Measurements from ENCODE around the gene SH3GL3.

The SH3GL3 gene

DNA sequence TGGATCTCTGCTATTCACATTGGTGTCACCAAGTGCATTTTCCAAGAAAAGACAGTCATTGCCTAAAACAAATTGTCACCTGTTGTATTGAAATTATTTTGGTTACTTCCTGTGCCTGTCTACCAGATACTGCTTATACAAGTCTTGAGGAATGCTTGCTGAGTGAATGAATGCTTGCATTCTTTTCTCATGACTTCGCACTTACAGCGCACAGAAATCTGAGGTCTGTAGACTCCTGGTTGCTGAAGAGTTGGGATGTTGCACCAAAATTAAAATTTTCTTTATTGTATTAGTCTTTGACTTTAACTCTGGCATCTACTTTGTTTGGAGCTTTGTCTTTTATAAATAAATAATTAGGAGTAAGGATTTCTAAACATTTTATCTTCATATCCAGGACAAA, 28.4 kb downstream of the SH3GL3 start:
- Histone ChIP-seq H3K9me3 (ENCODE audit: control insufficient read depth, insufficient read depth, low read length) (no peaks in the 10 kb centered on the region), H3K36me3 (ENCODE audit: insufficient read depth, low read length) (no peaks in the 10 kb centered on the region), H3K4me1 (ENCODE audit: insufficient read depth, low read length) (peaks cover 23% of the 10 kb centered on the region), H3K9ac (ENCODE audit: low read depth, low read length) (no peak overlapping the region)

DNA sequence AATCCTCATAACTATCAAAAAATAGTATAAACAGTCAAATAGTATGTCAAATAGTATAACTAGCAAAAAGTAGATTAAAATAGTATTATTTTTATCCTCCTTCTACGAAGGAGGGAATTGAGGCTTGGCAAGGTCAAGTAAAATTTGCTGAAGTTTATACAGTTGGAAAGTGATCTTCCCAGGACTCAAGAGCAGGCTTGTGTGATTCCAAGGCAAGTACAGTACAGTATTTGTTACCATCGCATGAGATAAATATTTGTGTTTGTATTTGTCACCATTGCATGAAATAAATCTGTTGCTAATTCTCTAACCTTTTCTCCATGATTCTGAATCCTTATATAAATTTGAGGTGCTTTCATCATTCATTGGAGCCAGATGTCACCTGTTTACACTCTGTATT, 28.9 kb downstream of the SH3GL3 start:
- no peaks in the 10 kb centered on the region for H3K9me3 ChIP-seq (ENCODE audit: control insufficient read depth, insufficient read depth, low read length)

DNA sequence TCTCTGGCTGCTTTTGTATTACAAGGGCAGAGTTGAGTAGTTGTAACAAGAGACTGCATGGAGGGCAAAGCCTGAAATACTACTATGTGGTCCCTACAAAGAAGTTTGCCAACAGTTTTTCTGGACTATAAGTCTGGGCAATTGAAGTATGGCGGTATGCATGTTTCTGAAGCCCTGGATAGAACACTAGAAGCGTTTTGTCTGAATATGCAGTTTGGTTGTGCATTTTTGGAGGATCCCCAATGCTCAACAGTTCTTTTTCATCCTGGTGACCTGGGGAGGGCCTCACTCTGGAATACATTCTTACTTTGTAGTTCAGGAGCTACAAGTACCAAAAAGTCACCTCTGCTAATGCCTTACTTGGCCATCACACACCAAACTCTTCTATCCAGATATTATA, 29.6 kb downstream of the SH3GL3 start:
- H3K9me3 ChIP-seq (ENCODE audit: control insufficient read depth, insufficient read depth, low read length) = no peaks in the 10 kb centered on the region

More for the DNA sequence above, 28.9 kb downstream of the SH3GL3 start:
- Histone ChIP-seq H3K4me1 (ENCODE audit: insufficient read depth, low read length) (peaks cover 23% of the 10 kb centered on the region), H3K9ac (ENCODE audit: low read depth, low read length) (no peak overlapping the region), H3K36me3 (ENCODE audit: insufficient read depth, low read length) (no peaks in the 10 kb centered on the region)

DNA sequence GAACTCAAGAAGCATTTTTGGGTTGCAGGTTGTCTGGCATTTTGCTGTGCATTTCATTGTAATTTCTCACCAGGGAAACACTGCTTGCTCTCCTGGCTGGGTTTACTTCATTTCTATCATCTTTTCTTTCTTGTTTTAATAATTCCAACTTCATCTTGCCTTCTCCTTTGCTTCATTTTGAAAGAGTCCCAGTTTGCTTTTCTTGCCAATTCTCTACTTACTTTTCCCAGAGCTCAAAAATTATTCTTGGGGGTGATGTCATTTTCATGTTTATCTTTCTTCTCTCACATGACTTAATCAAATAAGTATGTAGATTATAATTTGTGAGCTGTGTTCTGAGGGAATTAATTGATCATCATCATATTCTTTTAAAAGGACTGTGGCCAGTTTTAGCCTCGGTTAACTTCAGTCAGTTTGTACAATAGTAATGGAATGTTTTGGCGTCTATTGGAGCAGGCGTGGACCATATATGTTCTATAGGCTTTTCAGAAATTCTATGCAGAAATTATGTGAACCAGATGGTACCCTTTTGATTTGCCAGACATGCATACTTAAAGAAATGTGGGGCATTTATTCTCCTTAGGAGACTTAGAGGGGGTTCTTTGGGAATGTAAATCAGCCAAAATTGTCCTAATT, 30.1 kb downstream of the SH3GL3 start:
- Histone ChIP-seq H3K9ac (ENCODE audit: low read depth, low read length) (no peak overlapping the region), H3K36me3 (ENCODE audit: insufficient read depth, low read length) (no peaks in the 10 kb centered on the region), H3K9me3 (ENCODE audit: control insufficient read depth, insufficient read depth, low read length) (no peaks in the 10 kb centered on the region), H3K4me1 (ENCODE audit: insufficient read depth, low read length) (peaks cover 23% of the 10 kb centered on the region)

More for the DNA sequence above, 29.6 kb downstream of the SH3GL3 start:
- Histone ChIP-seq H3K9ac (ENCODE audit: low read depth, low read length) (no peak overlapping the region), H3K4me1 (ENCODE audit: insufficient read depth, low read length) (peaks cover 23% of the 10 kb centered on the region), H3K36me3 (ENCODE audit: insufficient read depth, low read length) (no peaks in the 10 kb centered on the region)

DNA sequence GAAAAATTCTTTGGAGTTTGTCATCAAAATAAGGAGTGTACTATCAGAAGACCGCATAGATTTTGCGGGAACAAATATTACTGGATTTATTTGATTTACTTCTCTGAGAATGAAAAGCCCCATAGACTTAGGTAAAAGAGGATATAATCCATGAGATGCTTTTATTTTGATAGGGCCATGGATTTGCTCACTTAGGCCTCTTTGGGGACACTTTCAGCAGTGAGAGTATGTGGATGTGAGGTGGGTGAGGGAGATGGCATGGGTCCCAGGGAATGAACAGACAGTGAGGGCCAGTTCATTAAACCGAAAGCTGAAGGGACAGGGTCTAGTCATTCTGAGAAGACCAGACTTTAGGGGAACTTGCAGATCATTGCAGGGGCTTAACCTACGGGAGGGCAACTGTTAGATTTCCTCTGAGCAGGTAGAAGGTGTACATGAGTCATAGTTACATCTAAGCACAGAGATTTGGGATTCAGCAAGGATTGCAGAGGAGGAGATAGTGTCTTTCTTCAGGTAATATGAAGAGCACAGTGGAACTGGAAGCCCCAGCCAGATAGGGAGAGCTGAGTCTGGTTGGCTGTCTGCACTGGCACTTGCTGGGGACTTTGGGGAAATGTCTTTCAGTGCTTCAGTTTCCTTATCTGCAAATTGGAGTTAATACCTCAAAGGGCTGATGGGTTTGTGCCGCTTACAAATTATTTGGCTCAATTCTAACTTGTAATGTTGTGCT, 30.8 kb downstream of the SH3GL3 start:
- Histone ChIP-seq H3K9ac (ENCODE audit: low read depth, low read length) (no peak overlapping the region), H3K4me1 (ENCODE audit: insufficient read depth, low read length) (peaks cover 23% of the 10 kb centered on the region), H3K36me3 (ENCODE audit: insufficient read depth, low read length) (no peaks in the 10 kb centered on the region), H3K9me3 (ENCODE audit: control insufficient read depth, insufficient read depth, low read length) (no peaks in the 10 kb centered on the region)

DNA sequence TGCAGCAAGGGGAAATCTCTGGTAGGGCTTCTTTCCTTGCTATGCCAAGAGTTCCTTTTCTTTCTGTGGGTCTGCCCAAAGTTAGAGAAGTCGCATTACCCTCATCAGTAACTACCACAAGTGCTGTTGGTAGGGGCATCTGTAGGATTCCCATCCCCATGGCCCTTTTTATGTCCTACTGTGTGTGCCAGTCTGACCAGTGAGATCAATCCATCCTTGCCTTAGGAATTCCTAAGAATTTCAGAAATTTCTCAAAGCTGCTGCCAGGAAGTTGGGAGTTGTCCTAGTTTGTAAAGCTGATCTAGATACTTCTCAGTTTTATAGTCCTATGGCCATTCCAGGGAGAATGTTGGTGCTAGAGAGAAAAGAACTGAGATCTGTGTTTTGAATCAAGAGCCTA, 36.5 kb downstream of the SH3GL3 start:
- Histone ChIP-seq H3K36me3 (ENCODE audit: insufficient read depth, low read length) (no peaks in the 10 kb centered on the region), H3K9me3 (ENCODE audit: control insufficient read depth, insufficient read depth, low read length) (0 out of 2 replicates have a peak, but pooled peaks cover 6% of the 10 kb centered on the region), H3K4me1 (ENCODE audit: insufficient read depth, low read length) (no peaks in the 10 kb centered on the region), H3K9ac (ENCODE audit: low read depth, low read length) (no peak overlapping the region)

DNA sequence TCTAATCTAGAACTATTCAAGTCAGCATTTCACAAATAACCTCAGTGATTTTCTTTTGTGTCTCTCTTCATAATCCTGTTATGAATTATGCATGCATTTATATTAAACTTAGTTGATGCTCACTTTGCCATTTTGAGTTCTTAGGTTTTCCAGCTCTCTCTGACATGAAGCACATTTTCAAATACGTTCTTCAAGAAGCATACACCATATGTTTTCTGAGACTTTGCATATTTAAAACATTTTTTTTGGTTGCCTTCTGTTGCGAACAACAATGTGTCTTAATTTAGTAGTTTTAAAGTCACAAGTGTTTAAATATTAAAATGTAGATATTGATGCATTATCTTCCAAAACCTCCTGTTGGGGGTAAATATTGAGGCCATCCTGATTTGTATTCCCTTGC, 37.5 kb downstream of the SH3GL3 start:
- Histone ChIP-seq H3K9ac (ENCODE audit: low read depth, low read length) (no peak overlapping the region), H3K4me1 (ENCODE audit: insufficient read depth, low read length) (no peaks in the 10 kb centered on the region), H3K36me3 (ENCODE audit: insufficient read depth, low read length) (no peaks in the 10 kb centered on the region), H3K9me3 (ENCODE audit: control insufficient read depth, insufficient read depth, low read length) (0 out of 2 replicates have a peak, but pooled peaks cover 6% of the 10 kb centered on the region)

DNA sequence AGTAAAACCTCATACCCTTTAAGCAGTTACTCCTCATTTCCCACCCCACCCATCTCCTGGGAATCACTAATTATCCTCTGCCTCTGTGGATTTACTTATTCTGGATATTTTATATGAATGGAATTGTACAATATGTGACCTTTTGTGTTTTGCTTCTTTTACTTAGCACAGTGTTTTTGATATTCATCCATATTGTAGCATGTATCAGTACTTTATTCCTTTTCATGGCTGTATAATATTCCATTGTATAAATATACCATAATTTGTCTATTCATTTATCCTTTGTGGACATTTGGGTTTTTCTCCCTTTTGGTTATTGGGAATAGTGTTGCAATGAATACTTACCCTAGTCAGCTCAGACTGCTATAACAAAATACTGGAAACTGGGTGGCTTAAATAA, 39.2 kb downstream of the SH3GL3 start:
- Histone ChIP-seq H3K9me3 (ENCODE audit: control insufficient read depth, insufficient read depth, low read length) (0 out of 2 replicates have a peak, but pooled peaks cover 6% of the 10 kb centered on the region), H3K36me3 (ENCODE audit: insufficient read depth, low read length) (no peaks in the 10 kb centered on the region), H3K4me1 (ENCODE audit: insufficient read depth, low read length) (no peaks in the 10 kb centered on the region), H3K9ac (ENCODE audit: low read depth, low read length) (no peak overlapping the region)

DNA sequence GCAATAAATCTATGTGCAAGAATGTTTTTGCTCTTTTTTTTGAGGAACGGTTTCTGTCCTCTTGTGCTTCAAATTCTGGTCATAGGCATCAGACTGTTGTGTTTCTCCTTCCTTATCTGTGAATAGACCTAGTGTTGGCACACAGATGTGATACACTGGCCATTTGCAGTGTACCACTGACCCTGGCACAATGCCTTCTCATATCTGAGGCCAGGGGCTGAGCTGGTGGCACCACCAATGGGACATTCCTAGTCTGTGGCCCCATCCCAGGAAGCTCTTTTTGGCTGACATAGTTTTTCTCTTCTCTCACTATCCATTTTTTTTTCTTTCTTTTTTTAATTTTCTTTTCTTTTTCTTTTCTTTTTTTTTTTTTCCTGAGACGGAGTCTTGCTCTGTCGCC, 40.4 kb downstream of the SH3GL3 start:
- Histone ChIP-seq H3K9me3 (ENCODE audit: control insufficient read depth, insufficient read depth, low read length) (0 out of 2 replicates have a peak, but pooled peaks cover 6% of the 10 kb centered on the region), H3K9ac (ENCODE audit: low read depth, low read length) (no peak overlapping the region), H3K4me1 (ENCODE audit: insufficient read depth, low read length) (no peaks in the 10 kb centered on the region), H3K36me3 (ENCODE audit: insufficient read depth, low read length) (no peaks in the 10 kb centered on the region)

DNA sequence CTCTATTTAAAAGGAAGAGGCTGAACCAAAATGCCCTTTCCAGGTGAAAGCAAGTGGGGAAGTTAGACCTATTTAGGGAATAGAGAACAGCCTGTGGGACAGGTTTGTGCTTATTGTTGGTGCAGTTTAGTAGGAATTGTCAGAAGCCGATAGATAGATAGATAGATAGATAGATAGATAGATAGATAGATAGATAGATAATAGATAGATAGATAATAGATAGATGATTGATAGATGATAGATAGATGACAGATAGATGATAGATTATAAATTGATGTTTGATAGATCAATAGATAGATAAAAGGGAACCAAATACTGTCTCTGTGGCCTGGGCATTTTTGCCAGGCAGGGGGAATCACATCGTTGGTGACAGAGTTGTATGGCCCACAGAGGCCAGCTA, 42.5 kb downstream of the SH3GL3 start:
- H3K4me1 ChIP-seq (ENCODE audit: insufficient read depth, low read length) = no peaks in the 10 kb centered on the region
- no peaks in the 10 kb centered on the region for H3K9me3 ChIP-seq (ENCODE audit: control insufficient read depth, insufficient read depth, low read length)
- no peak overlapping the region for H3K9ac ChIP-seq (ENCODE audit: low read depth, low read length)
- H3K36me3 ChIP-seq (ENCODE audit: insufficient read depth, low read length) = no peaks in the 10 kb centered on the region

DNA sequence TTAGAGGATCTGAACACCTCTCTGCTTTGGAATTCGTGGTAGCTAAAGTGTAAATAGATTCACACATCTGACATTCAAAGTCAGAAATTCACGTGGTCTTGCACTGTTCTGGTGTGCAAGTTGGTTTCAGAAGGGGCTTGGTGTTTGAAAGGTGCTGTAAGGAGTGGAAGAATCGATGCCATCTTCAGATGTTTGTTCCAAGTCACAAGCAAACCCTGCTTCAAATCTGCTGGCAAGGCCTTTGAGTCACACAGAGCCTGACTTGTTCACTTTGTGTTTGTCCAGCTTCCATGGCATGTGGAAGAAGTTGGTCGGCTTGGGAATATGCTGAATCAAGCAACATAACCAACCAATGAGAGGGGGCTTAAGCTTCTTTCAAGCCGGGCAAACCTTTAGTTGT, 44.3 kb downstream of the SH3GL3 start:
- no peaks in the 10 kb centered on the region for H3K9me3 ChIP-seq (ENCODE audit: control insufficient read depth, insufficient read depth, low read length)
- H3K9ac ChIP-seq (ENCODE audit: low read depth, low read length) = no peak overlapping the region
- no peaks in the 10 kb centered on the region for H3K36me3 ChIP-seq (ENCODE audit: insufficient read depth, low read length)
- no peaks in the 10 kb centered on the region for H3K4me1 ChIP-seq (ENCODE audit: insufficient read depth, low read length)

DNA sequence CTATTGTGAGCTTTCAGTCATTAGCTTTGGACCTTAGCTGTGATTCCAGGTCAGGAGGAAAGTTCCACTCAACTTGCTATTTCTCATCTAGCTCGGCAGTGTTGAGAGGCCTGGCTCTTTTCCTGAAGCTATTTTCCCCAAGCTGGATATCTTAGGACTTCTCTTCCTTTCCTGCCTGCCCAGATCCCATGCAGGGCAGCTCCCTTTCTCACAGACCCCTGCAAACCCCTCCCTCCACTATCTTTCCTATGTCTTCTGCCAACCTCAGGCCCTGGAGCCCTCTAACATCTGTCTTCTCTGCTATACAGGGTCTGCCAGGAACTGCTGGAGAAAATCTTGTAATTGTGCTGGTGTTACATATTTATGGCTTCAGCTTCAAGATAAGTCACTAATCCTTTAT, 49.6 kb downstream of the SH3GL3 start:
- H3K36me3 ChIP-seq (ENCODE audit: insufficient read depth, low read length) = no peaks in the 10 kb centered on the region
- H3K4me1 ChIP-seq (ENCODE audit: insufficient read depth, low read length) = peaks cover 13% of the 10 kb centered on the region
- H3K9me3 ChIP-seq (ENCODE audit: control insufficient read depth, insufficient read depth, low read length) = peaks cover 3% of the 10 kb centered on the region; the same call in 1 of the 2 replicates
- H3K9ac ChIP-seq (ENCODE audit: low read depth, low read length) = no peak overlapping the region

DNA sequence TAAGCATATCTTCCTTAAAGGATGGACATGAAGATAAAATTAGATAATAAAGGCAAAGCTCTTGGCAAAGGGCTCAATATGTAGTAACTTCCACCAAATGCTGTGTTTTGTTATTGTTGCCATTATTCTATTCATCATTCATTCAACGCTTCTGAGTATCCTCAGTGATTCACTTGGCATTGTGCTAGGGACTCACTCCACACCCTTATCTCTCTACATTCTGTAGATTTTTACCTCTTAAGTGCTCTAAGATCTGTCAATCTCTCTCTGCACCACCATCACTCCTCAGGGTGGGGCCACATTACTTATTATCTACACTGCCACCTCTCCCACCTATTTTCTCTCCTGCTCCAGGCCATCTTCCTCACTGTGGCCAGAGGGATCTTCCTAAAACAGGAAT, 51.2 kb downstream of the SH3GL3 start:
- no peaks in the 10 kb centered on the region for H3K36me3 ChIP-seq (ENCODE audit: insufficient read depth, low read length)
- H3K9ac ChIP-seq (ENCODE audit: low read depth, low read length) = no peak overlapping the region
- H3K9me3 ChIP-seq (ENCODE audit: control insufficient read depth, insufficient read depth, low read length) = peaks cover 3% of the 10 kb centered on the region; the same call in 1 of the 2 replicates
- H3K4me1 ChIP-seq (ENCODE audit: insufficient read depth, low read length) = peaks cover 13% of the 10 kb centered on the region

DNA sequence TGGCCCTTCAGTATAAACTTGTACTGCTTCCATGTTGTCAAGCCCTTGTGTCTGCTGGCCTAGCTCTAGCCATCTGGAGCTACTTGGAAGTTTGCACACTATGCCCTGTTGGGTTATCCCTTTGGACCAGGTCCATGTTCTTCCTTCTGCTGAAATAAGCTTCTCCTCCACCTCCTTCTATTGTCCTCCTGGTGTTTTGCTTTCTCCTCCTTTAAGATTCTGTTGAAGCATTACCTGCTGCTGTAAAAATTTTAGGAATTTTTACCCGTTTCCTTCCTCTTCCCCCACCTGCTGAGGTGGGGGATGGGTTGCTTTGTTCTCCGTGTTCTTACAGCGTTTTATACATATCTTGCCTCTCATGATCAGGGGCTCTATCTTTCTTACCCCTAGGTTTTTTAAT, 51.7 kb downstream of the SH3GL3 start:
- peaks cover 13% of the 10 kb centered on the region for H3K4me1 ChIP-seq (ENCODE audit: insufficient read depth, low read length)
- H3K9me3 ChIP-seq (ENCODE audit: control insufficient read depth, insufficient read depth, low read length) = peaks cover 3% of the 10 kb centered on the region; the same call in 1 of the 2 replicates
- H3K36me3 ChIP-seq (ENCODE audit: insufficient read depth, low read length) = no peaks in the 10 kb centered on the region
- H3K9ac ChIP-seq (ENCODE audit: low read depth, low read length) = no peak overlapping the region

DNA sequence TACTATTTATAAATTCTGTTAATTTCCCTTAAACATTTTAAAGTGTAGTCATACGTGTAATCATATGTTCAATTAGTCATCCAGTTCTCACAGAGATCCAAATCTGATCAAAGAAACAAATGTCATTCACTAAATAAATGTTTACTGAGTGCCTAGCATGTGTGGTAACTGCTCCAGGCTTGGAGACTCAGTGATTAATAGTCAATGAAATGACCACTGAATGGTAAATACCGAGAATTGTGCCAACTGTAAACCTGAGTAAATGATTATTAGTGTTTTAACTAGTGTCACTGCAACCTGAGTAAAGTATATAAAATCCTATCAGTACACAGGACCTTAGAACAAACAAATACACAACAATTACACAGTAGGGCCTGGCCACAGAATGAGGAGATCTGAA, 52.3 kb downstream of the SH3GL3 start:
- H3K9me3 ChIP-seq (ENCODE audit: control insufficient read depth, insufficient read depth, low read length) = peaks cover 3% of the 10 kb centered on the region; the same call in 1 of the 2 replicates
- no peak overlapping the region for H3K9ac ChIP-seq (ENCODE audit: low read depth, low read length)
- H3K4me1 ChIP-seq (ENCODE audit: insufficient read depth, low read length) = peaks cover 13% of the 10 kb centered on the region
- no peaks in the 10 kb centered on the region for H3K36me3 ChIP-seq (ENCODE audit: insufficient read depth, low read length)

Data from ES-I3 (cell line).